Keratinocyte (primary cell): ENCODE results near the gene IRAG1.

Experiments
- EZH2 ChIP-seq: IDR thresholded peaks from one replicate; pipeline ENCODE4 v1.6.1; 2012; ENCODE audit warnings: inconsistent platforms, mild to moderate bottlenecking, low read length, moderate library complexity
- TF ChIP-seq, protein P1 (sequence below), 3 experiments: IDR thresholded peaks in 1 of 3; conservative IDR thresholded peaks in 1 of 3; optimal IDR thresholded peaks in 1 of 3; 2 replicates in 2 of 3; 3 replicates in 1 of 3; pipeline versions ENCODE3 to v1.5.1; 2011; ENCODE audit warnings: low read length in 3 of 3, mild to moderate bottlenecking in 3 of 3, moderate library complexity in 2 of 3, control low read depth in 1 of 3, inconsistent platforms in 1 of 3; ENCODE audit not compliant: insufficient read depth in 2 of 3; ENCODE audit errors: extremely low read depth in 1 of 3

DNA sequence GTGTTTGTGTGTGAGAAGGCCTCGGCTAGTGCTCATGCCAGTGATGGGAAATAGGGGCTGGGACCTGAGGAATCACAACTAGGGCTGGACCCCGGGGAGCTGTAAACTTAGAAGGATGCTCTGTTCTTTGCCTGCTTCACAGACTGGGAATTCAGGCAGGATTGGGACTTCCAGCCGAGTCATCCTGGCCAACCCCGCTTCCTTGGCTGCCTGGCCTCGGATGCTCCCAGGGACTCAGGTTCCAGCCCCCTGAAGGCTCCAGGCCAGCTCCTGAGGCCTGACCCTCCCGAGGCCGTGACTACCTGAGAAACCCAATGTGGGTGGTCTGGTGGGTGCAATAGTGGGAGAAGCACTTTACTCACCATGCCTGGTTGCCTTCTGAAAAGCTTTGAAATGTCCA, 44.7 kb downstream of the IRAG1 start:
- TF ChIP-seq, protein P1, sequence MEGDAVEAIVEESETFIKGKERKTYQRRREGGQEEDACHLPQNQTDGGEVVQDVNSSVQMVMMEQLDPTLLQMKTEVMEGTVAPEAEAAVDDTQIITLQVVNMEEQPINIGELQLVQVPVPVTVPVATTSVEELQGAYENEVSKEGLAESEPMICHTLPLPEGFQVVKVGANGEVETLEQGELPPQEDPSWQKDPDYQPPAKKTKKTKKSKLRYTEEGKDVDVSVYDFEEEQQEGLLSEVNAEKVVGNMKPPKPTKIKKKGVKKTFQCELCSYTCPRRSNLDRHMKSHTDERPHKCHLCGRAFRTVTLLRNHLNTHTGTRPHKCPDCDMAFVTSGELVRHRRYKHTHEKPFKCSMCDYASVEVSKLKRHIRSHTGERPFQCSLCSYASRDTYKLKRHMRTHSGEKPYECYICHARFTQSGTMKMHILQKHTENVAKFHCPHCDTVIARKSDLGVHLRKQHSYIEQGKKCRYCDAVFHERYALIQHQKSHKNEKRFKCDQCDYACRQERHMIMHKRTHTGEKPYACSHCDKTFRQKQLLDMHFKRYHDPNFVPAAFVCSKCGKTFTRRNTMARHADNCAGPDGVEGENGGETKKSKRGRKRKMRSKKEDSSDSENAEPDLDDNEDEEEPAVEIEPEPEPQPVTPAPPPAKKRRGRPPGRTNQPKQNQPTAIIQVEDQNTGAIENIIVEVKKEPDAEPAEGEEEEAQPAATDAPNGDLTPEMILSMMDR (optimal IDR thresholded peaks at IDR 0.05 in 1 of 3, IDR thresholded peaks at IDR 0.05 in 1 of 3, conservative IDR thresholded peaks at IDR 0.05 in 1 of 3; ENCODE audit: extremely low read depth in 1 of 3, insufficient read depth in 2 of 3, low read length in 3 of 3): no peak
- no peak for TF ChIP-seq EZH2
